Lower leg skin (tissue), 4 donors: Measurements from ENCODE around the gene CST9. TPM values are rescaled to one million over a fixed set of nuclear protein-coding genes. Genes with fewer than 3 reads are reported as not detected.

Source experiments
- DNase-seq, 2 donors: peaks; one replicate each; pipeline ENCODE4 v3.0.0-alpha.2; 2019; ENCODE audit warnings: low spot score in 2 of 2
- H3K4me3 ChIP-seq: fragments of 200-600 bp; sonication (generic); 2 replicates; pipeline ENCODE4 v1.5.1; 2017; ENCODE audit warnings: mild to moderate bottlenecking, low read depth; ENCODE audit not compliant: poor library complexity, severe bottlenecking
- CTCF ChIP-seq, 3 donors: fragments of 450-650 bp; IDR thresholded peaks; one replicate each; pipeline ENCODE4 v1.5.1; 2016; ENCODE audit warnings: antibody characterized with exemption in 3 of 3, mild to moderate bottlenecking in 3 of 3, moderate library complexity in 2 of 3
- POLR2A ChIP-seq, 2 donors: fragments of 450-650 bp; IDR thresholded peaks; one replicate each; pipeline ENCODE4 v1.6.1; 2016 to 2017; ENCODE audit warnings: antibody characterized with exemption in 2 of 2, mild to moderate bottlenecking in 1 of 2, moderate library complexity in 1 of 2
- WGBS, 2 donors: methylation state at CpG; one replicate each; pipeline ENCODE4 v1.1.5; 2018; 5-methylcytosine and 5-hydroxymethylcytosine counted together
- intact Hi-C: fragments of 100-400 bp; cut with DNase I; formaldehyde crosslinking; loops from one replicate; pipeline ENCODE4 v1.15.0; 2023; ENCODE audit warnings: low total_unique reads
- total RNA-seq, 4 donors: library from RNA; depleted of rRNA; stranded (reverse); fragments of >200 nt; gene quantifications; one replicate each; pipeline ENCODE4 v1.1.0, GENCODE V29; 2016

The CST9 gene
- total RNA-seq, 4 donors from 2014 or later: not detected

- intact Hi-C loops: no loop called here
- H3K4me3 ChIP-seq: no peak overlapping the region
- no peak for TF ChIP-seq POLR2A (IDR thresholded peaks at IDR 0.05)
- TF ChIP-seq CTCF (IDR thresholded peaks at IDR 0.05): no peak
- DNase-seq: peak in 1 of 2 donors; percentile 28
Measured at GRCh38 chr20:23652371-23652770, 46.7 kb upstream of the CST9 start.

- H3K4me3 ChIP-seq: no peak overlapping the region
- TF ChIP-seq CTCF (IDR thresholded peaks at IDR 0.05): no peak
- TF ChIP-seq POLR2A (IDR thresholded peaks at IDR 0.05): no peak
- DNase-seq: no peak
- intact Hi-C loops: no loop called here
- WGBS, 2 donors: 86 to 90% methylated on average over 2 of the region's 2 CpGs
Measured at GRCh38 chr20:23651117-23651516, 45.4 kb upstream of the CST9 start.

- 89 to 97% methylated on average over 1 of the region's 1 CpG for WGBS, 2 donors
- intact Hi-C loops: no loop called here
- TF ChIP-seq CTCF (IDR thresholded peaks at IDR 0.05) (no peak), POLR2A (IDR thresholded peaks at IDR 0.05) (no peak)
- DNase-seq: no peak
- H3K4me3 ChIP-seq: no peak overlapping the region
Measured at GRCh38 chr20:23649830-23650417, 44.2 kb upstream of the CST9 start.

GRCh38 chr20:23649242-23649641 is 43.5 kb upstream of the CST9 start:
- intact Hi-C loops: no loop called here
- DNase-seq: no peak
- H3K4me3 ChIP-seq: no peak overlapping the region
- WGBS, 2 donors: 94 to 97% methylated on average over 2 of the region's 2 CpGs
- TF ChIP-seq POLR2A (IDR thresholded peaks at IDR 0.05) (no peak), CTCF (IDR thresholded peaks at IDR 0.05) (no peak)

- TF ChIP-seq CTCF (IDR thresholded peaks at IDR 0.05) (no peak), POLR2A (IDR thresholded peaks at IDR 0.05) (no peak)
- WGBS, 2 donors: 90 to 98% methylated on average over 2 of the region's 2 CpGs
- no peak overlapping the region for H3K4me3 ChIP-seq
- intact Hi-C loops: no loop called here
- DNase-seq: peak in 1 of 2 donors; percentile 20
Measured at GRCh38 chr20:23647346-23647745, 41.6 kb upstream of the CST9 start.
